Omental fat pad (tissue), 4 donors: ENCODE data around the gene DNMT1. TPM values are rescaled to one million over a fixed set of nuclear protein-coding genes. Genes with fewer than 3 reads are reported as not detected.

Source experiments
- ATAC-seq: fragments of 150-250 bp; one replicate; pipeline ENCODE4 v1.9.1; 2016; ENCODE audit warnings: mild to moderate bottlenecking, moderate library complexity; ENCODE audit not compliant: low FRiP score
- DNase-seq: peaks from one replicate; pipeline ENCODE4 v3.0.0-alpha.2; 2019; ENCODE audit warnings: low spot score
- CTCF ChIP-seq, 3 donors: fragments of 450-650 bp; IDR thresholded peaks; one replicate each; pipeline ENCODE4 v1.5.1; 2016 to 2017; ENCODE audit warnings: antibody characterized with exemption in 3 of 3, mild to moderate bottlenecking in 3 of 3, moderate library complexity in 2 of 3
- total RNA-seq, 4 donors: library from RNA; depleted of rRNA; stranded (reverse); fragments of >200 nt; gene quantifications; one replicate each; pipeline ENCODE4 v1.1.0, GENCODE V29; 2016

Gene DNMT1
- total RNA-seq, 4 donors from 2014 or later = 38.4 to 84.7 (median 50.2) TPM

GRCh38 chr19:10143681-10144080 lies 51.1 kb downstream of the DNMT1 start:
- ATAC-seq = no peak
- no peak for TF ChIP-seq CTCF (IDR thresholded peaks at IDR 0.05)
- DNase-seq = no peak

- DNase-seq = no peak
- no peak for TF ChIP-seq CTCF (IDR thresholded peaks at IDR 0.05)
- no peak for ATAC-seq
Measured at GRCh38 chr19:10142701-10143375, 51.9 kb downstream of the DNMT1 start.

- TF ChIP-seq CTCF (IDR thresholded peaks at IDR 0.05) = no peak
- ATAC-seq (no peak), DNase-seq (no peak)
Measured at GRCh38 chr19:10141973-10142372, 52.8 kb downstream of the DNMT1 start.

GRCh38 chr19:10141479-10141878 lies 53.3 kb downstream of the DNMT1 start:
- ATAC-seq (no peak), DNase-seq (no peak)

GRCh38 chr19:10139952-10140351 lies 54.8 kb downstream of the DNMT1 start:
- no peak for TF ChIP-seq CTCF (IDR thresholded peaks at IDR 0.05)
- ATAC-seq (no peak), DNase-seq (no peak)

More at GRCh38 chr19:10141479-10141878, 53.3 kb downstream of the DNMT1 start:
- no peak for TF ChIP-seq CTCF (IDR thresholded peaks at IDR 0.05)

GRCh38 chr19:10138879-10139795 lies 55.6 kb downstream of the DNMT1 start:
- TF ChIP-seq CTCF (IDR thresholded peaks at IDR 0.05) = no peak
- DNase-seq (no peak), ATAC-seq (no peak)
